HG02973 (cell line): ENCODE results near the gene TTC28.
"Not testable (repeated sequence)": the region's sequence is repeated elsewhere in the genome, so short reads cannot be mapped to it uniquely, and the experiment has no call there.

ENCODE experiments used
- ATAC-seq: cut with Tn5 transposase; IDR thresholded peaks from one replicate; pipeline ENCODE4 v1.9.1; 2021; ENCODE audit warnings: moderate library complexity; ENCODE audit not compliant: unreplicated experiment

The TTC28 gene

GRCh38 chr22:28068826-28069225 lies 610.8 kb downstream of the TTC28 start:
- ATAC-seq: no peak

GRCh38 chr22:28064920-28065319 lies 614.7 kb downstream of the TTC28 start:
- no peak for ATAC-seq

- no peak for ATAC-seq
These were observed 616.0 kb downstream of the TTC28 start for GRCh38 chr22:28063656-28064055.

- ATAC-seq: not testable (repeated sequence)
These were observed 619.0 kb downstream of the TTC28 start for GRCh38 chr22:28060594-28060993.

DNA sequence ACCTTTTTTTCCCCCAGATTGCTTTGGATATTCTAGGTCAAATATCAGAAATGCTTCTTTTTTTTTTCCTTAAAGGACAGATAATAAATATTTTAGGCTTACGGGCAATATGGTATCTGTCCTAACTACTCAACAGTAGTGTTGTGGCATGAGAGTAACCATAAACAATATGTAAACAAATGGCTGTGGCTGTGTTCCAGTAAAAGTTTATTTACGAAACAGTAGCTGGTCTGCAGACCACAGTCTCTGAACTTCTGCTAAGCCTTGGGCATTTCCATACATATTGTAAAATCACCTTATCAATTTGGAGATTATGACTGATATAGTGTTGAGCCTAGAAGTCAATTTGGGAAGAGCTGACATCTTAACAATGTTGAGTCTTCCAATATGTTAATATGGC lies 621.6 kb downstream of the TTC28 start:
- no peak for ATAC-seq

GRCh38 chr22:28054819-28055208 lies 624.8 kb downstream of the TTC28 start:
- ATAC-seq: no peak

GRCh38 chr22:28053896-28054818 lies 625.5 kb downstream of the TTC28 start:
- no peak for ATAC-seq

DNA sequence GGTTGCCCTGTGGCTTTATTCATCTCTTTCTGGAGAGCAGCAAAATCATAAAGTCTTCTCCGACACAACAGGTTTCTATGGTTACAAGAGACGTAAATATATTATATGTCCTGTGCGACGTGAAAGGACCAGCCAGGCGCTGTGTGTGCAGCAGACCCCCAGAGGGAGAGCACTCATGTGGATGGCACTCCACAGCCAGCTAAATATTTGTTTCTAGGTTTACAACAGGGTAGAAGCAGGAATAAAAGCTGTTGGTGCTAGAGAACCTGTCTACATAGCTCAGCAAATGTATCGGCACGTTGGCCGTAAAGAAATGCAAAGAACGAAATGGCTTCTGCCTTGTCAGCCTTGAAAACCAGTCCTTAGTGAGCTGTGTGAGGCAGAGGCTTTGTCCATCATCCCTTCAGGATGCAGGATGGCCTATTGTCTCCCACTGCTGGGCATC lies 626.8 kb downstream of the TTC28 start:
- no peak for ATAC-seq

DNA sequence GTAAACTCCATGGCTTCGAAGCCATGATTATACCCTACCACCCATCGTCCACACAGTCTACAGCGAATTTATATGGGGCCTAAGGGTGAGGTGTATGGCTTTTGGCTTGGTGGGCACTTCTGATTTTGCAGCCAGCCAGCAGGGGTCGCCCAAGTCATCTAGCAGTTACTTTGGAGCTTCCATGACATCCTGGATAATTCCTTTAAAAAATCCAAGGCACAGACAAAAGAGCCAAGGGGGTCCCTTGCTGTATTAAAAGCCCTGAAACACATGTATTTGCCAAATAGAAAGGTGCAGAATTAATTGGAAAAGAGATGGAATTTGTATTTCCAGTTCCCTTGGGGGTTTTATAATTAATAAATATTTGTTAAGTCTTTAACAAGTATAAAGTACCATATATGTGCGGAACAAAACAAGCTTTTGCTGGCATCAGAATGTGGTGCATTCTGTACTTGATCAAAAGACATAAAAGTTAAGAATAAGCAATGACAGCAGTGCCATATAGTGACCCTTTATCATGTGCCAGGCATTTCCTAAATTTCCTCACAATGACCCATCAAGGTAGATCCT lies 627.8 kb downstream of the TTC28 start:
- no peak for ATAC-seq

DNA sequence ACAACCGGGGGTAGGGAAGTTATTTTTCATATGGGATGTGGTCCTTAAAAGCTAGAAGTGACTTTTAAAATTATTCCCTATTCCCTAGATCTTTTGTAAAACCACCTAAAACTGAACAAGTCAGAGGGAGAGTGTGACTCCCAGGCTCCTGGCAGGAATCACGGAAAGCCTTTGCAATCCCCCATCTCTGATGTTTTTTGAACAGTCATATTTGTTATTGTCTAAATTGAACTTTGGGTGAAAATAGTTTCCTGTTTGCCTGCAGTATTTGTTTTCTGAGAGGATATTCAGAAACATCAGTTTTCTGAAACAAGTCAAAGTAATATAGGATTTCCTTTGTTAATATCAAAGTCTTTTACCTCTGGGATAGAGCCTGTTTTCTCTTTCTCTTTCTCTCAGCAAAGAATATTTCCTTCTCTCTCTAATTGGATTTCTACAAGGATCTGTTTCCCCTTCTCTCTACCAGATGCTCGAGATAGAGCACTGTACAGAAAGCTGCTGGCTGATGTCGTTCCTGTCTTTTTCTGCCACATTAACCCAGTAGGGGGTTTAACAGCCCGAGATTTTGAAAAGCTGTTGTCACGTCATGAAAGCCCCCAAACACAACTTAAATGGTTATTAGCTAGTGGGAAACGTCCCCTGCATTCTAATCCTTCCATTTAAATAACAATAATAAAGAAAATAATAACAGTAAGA lies 628.4 kb downstream of the TTC28 start:
- no peak for ATAC-seq

- ATAC-seq: no peak
These were observed 631.1 kb downstream of the TTC28 start for GRCh38 chr22:28048529-28048928.

DNA sequence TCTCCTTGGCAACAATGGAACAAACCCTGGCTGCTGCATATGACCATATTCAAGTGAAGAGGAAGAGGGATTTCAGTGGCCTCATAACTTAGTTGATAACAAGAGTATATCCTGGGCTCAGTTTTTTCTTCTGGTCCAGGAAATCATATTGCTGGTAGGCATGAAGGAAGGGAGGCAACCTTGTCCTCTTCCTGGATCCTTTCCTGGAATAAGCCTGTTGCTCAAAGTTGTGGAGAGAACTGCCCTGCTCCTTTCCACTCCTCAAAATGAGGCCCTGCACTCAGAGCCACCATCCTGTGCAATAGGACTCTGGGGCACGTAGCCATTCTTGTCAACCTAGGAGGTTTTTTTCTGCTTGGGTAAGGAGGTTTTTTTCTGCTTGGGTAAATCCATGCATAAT lies 631.9 kb downstream of the TTC28 start:
- no peak for ATAC-seq

- ATAC-seq: no peak
These were observed 633.5 kb downstream of the TTC28 start for GRCh38 chr22:28046100-28046499.

DNA sequence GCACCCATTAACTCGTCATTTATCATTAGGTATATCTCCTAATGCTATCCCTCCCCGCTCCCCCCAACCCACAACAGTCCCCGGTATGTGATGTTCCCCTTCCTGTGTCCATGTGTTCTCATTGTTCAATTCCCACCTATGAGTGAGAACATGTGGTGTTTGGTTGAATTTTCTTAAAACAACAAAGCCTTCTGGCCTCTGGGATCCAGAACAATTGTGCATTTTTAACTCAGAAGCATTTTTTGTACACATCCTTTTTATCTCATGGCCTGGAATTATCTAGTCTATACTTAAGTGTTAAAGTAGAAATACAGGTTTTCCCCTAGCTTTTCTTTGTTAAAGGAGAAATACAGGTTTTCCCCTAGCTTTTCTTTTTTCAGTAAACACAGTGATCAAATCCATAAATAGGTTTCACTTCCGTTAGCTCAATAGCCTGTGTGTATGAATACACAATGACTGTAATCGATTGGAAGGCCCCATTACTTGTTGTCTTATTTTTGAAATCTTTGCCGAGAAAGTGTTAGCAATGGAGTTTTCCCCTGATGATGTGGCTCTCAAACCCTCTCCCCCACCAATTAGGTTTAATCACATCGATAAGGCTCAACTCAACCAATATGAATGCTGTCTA lies 635.0 kb downstream of the TTC28 start:
- ATAC-seq: no peak

GRCh38 chr22:28043266-28043665 lies 636.4 kb downstream of the TTC28 start:
- no peak for ATAC-seq

GRCh38 chr22:28034760-28035401 lies 644.8 kb downstream of the TTC28 start:
- ATAC-seq: no peak

- ATAC-seq: no peak
These were observed 645.4 kb downstream of the TTC28 start for GRCh38 chr22:28034145-28034759.

DNA sequence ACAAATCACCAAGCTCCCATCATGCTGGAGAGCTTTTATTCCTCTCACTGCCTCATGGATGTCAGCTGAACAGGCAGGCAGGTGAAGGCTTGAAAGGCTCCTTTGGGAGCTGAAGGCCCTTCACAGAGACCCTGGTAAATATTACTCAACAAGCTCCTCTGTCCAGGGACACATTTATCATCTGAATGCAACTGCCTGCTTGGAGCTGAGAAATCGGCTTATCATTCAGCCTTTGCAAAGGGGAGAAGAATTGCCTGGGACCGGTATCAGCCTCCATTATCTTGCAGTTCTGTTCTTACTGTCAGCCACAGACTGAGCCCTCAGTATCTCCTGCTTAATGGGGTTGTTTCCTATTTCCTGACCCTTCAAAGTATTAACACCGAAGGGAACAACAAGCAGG lies 646.8 kb downstream of the TTC28 start:
- ATAC-seq: no peak

DNA sequence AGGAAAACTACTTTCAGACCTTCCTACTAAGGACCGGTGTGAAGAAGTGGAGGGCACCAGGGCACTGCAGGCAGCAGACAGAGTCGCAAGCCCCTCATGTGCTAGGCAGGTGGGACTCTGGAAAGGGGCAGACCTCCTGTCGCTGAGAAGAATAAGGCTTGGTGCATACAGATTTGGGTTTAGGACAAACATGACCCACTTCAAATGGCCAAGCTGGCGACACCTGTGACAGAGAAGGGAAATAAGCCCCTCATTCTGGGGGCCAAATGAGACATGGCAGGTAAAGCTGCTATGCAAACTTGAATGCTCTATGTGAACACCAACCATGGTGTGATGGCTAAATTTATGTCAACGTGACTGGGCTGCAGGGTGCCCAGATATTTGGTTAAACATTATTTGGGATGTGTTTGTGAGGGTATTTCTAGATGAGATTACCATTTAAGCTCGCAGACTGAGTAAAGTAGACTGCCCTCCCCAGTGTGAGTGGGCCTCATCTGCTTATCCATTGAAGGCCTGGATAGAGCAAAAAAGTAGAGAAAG lies 648.2 kb downstream of the TTC28 start:
- no peak for ATAC-seq

- no peak for ATAC-seq
These were observed 649.2 kb downstream of the TTC28 start for GRCh38 chr22:28030473-28030872.
